Muscle of leg (tissue), 11 donors: ENCODE measurements around the gene CHN1. TPM values are rescaled to one million over a fixed set of nuclear protein-coding genes. Genes with fewer than 3 reads are reported as not detected.

ENCODE experiments used
- DNase-seq: peaks from one replicate; pipeline ENCODE4 v3.0.0; 2013
- H3K27ac ChIP-seq: one replicate; pipeline ENCODE4 v1.5.1; 2013; ENCODE audit warnings: mild to moderate bottlenecking, low read length, control low read depth
- H3K27me3 ChIP-seq: one replicate; pipeline ENCODE4 v1.6.1; 2013; ENCODE audit warnings: low read length; ENCODE audit not compliant: control insufficient read depth, insufficient read depth
- H3K36me3 ChIP-seq: one replicate; pipeline ENCODE4 v1.6.1; 2013; ENCODE audit warnings: low read length; ENCODE audit not compliant: control insufficient read depth, insufficient read depth
- H3K4me1 ChIP-seq: one replicate; pipeline ENCODE4 v1.6.1; 2013; ENCODE audit warnings: low read length; ENCODE audit not compliant: control insufficient read depth, insufficient read depth
- H3K4me3 ChIP-seq: one replicate; pipeline ENCODE4 v1.5.1; 2013; ENCODE audit warnings: low read length, control low read depth
- H3K9me3 ChIP-seq: replicated peaks from 2 replicates; pipeline ENCODE4 v1.6.1; 2013; ENCODE audit warnings: low read depth, low read length; ENCODE audit not compliant: control insufficient read depth
- WGBS: methylation state at CpG from one replicate; pipeline ENCODE4 v1.1.5; 2013; ENCODE audit warnings: missing lambda C conversion rate; ENCODE audit not compliant: insufficient coverage; 5-methylcytosine and 5-hydroxymethylcytosine counted together
- polyA plus RNA-seq, 8 donors: library from polyadenylated mRNA; unstranded; fragments of 120-200 nt; gene quantifications; one replicate each; pipeline versions ENCODE4 v1.2.1 to v1.2.3, GENCODE V29; 2013; ENCODE audit warnings: inconsistent platforms in 1 of 8, low replicate concordance in 1 of 8; ENCODE audit not compliant: insufficient read length in 8 of 8, insufficient read depth in 1 of 8
- total RNA-seq: library from RNA; stranded (reverse); fragments of 120-200 nt; gene quantifications from one replicate; pipeline ENCODE4 v1.2.4, GENCODE V29; 2013

The CHN1 gene
- total and polyA plus RNA-seq, 9 donors: 10.9 to 19.5 (median 12.2) TPM

- WGBS: 60% methylated on average over 1 of the region's 3 CpGs
- no peak for DNase-seq
- Histone ChIP-seq H3K27ac (no peak overlapping the region), H3K4me1 (no peaks in the 10 kb centered on the region), H3K9me3 (no peaks in the 10 kb centered on the region), H3K36me3 (no peaks in the 10 kb centered on the region), H3K4me3 (no peak overlapping the region), H3K27me3 (no peaks in the 10 kb centered on the region)
These were observed 148.7 kb downstream of the CHN1 start for GRCh38 chr2:174856447-174856846.

DNA sequence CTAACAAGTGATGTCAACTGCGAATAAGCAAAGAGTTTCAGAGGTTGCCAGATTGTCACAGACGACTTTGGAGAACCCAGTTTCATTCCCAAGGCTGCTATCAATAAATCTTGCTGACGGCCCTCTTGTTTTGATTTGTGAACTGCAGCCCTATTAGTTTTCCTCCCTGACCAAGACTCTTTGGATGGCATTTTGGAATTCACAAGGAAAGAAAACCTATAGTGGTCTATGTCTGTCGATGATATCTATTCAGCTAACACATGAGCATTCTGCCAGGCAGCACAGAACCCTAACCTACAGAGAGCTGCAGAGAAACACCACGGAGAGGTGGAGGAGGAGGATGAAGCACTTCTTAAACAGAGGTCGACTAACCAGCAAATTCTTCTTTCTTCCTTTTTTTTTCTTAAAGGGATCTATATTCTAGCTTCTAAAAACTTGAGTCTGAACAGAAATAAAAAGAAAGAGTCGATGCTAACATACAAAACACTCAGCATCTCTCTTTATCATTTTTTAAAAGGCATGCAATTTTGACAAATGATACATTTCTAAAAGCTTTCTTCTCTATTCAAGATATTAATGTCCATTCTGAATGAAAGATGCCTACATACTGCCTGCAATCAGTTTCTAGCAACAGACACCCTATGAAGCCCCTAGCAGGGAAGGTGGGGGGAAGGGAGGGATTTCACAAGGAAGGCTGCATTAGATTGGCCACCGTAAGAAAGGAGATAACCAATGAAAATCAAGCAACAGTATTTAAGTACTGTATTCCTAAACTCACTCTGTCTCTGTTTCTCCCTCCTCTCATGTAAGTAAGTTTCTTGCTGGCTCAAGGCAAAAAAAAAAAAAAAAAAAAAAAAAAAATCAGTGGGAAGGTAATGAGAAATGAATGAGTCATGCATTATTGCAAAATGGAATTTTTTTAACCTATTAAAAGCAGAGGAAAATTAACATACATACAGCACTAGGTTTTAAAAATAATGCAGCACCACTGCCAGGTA is 157.9 kb downstream of the CHN1 start:
- DNase-seq: peak; percentile 94
- 8% methylated on average over 2 of the region's 8 CpGs for WGBS
- Histone ChIP-seq H3K4me3 (peak overlapping the region; percentile 36), H3K27ac (peak overlapping the region; percentile 72), H3K27me3 (no peaks in the 10 kb centered on the region), H3K36me3 (no peaks in the 10 kb centered on the region), H3K4me1 (peaks cover 2% of the 10 kb centered on the region), H3K9me3 (no peaks in the 10 kb centered on the region)

DNA sequence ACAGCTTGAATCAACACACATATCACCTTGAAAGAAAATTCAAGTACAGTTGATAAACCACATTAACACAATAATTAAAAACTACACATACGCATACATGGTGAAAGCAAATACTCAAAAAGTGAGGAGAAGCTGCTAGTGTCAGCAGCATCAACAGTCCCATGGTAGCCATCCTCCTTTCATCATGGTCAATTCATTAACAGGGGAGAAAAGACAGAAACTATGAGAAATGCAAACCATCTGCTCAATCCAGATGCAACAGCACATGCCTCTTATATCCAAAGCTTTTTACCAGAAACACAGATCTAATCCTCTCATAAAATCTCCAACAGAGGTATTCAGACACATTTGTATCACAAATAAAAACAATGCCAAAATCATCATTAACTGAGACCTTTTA is 159.0 kb downstream of the CHN1 start:
- no CpG with 5 or more reads among the region's 1 CpG for WGBS
- Histone ChIP-seq H3K9me3 (no peaks in the 10 kb centered on the region), H3K4me1 (peaks cover 2% of the 10 kb centered on the region), H3K27me3 (no peaks in the 10 kb centered on the region), H3K36me3 (no peaks in the 10 kb centered on the region), H3K4me3 (peak overlapping the region; percentile 36), H3K27ac (peak overlapping the region; percentile 25)
- peak; percentile 44 for DNase-seq

DNA sequence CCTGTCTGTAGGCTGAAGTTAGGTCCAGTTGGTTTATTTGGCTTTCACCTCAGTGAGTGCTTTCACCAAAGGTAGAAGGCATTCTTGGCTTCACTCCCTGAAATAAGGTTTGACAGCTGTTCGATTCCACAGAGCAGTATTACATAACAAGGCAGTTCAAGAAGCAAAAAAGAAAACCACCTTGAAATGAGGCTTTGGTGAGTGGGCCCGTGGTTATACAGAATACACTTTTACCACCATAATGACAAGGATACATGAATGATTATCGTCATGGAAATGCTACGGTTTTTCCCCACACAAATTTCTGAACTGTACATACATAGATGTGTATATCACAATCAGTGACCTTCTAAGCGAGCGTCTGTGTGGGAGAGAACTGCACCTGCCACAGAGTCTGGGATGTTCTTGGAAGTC is 160.9 kb downstream of the CHN1 start:
- no peak for DNase-seq
- H3K36me3 ChIP-seq: no peaks in the 10 kb centered on the region
- no CpG with 5 or more reads among the region's 6 CpGs for WGBS
- H3K27me3 ChIP-seq: no peaks in the 10 kb centered on the region
- no peaks in the 10 kb centered on the region for H3K9me3 ChIP-seq
- no peak overlapping the region for H3K27ac ChIP-seq
- H3K4me3 ChIP-seq: no peak overlapping the region
- peaks cover 6% of the 10 kb centered on the region for H3K4me1 ChIP-seq

- H3K9me3 ChIP-seq: no peaks in the 10 kb centered on the region
- no peak overlapping the region for H3K27ac ChIP-seq
- H3K4me1 ChIP-seq: peaks cover 6% of the 10 kb centered on the region
- no peaks in the 10 kb centered on the region for H3K36me3 ChIP-seq
- DNase-seq: no peak
- no CpG with 5 or more reads among the region's 4 CpGs for WGBS
- no peaks in the 10 kb centered on the region for H3K27me3 ChIP-seq
- no peak overlapping the region for H3K4me3 ChIP-seq
These were observed 162.7 kb downstream of the CHN1 start for GRCh38 chr2:174842496-174842895.

DNA sequence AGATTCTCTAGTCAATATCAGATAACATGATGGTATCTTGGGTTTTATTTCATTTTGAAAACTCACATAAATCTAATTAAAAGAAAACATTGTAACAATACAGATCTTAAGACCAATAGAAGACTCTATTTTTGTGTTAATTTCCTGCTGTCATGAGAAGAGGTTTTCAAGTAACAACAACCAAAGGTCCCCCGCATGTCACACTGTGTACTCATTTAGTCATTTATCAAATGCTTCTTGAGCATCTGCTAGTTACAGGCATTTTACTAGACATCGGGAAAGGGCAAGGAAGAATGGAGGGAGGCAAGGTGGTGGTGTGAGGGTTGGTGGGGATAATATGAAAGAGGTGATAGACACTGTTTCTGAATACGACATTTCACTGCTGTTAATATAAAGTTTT is 163.2 kb downstream of the CHN1 start:
- Histone ChIP-seq H3K27me3 (no peaks in the 10 kb centered on the region), H3K36me3 (no peaks in the 10 kb centered on the region), H3K9me3 (no peaks in the 10 kb centered on the region), H3K4me1 (peaks cover 6% of the 10 kb centered on the region), H3K27ac (no peak overlapping the region), H3K4me3 (no peak overlapping the region)
- no peak for DNase-seq
- no CpG with 5 or more reads among the region's 3 CpGs for WGBS

- H3K9me3 ChIP-seq: no peaks in the 10 kb centered on the region
- no peaks in the 10 kb centered on the region for H3K36me3 ChIP-seq
- H3K27ac ChIP-seq: no peak overlapping the region
- WGBS: no CpG with 5 or more reads among the region's 2 CpGs
- peaks cover 8% of the 10 kb centered on the region for H3K4me1 ChIP-seq
- no peaks in the 10 kb centered on the region for H3K27me3 ChIP-seq
- no peak overlapping the region for H3K4me3 ChIP-seq
- no peak for DNase-seq
These were observed 163.8 kb downstream of the CHN1 start for GRCh38 chr2:174841350-174841749.

- no peaks in the 10 kb centered on the region for H3K36me3 ChIP-seq
- DNase-seq: peak; percentile 51
- H3K9me3 ChIP-seq: no peaks in the 10 kb centered on the region
- no peak overlapping the region for H3K4me3 ChIP-seq
- no peaks in the 10 kb centered on the region for H3K27me3 ChIP-seq
- no peak overlapping the region for H3K27ac ChIP-seq
- no CpG with 5 or more reads among the region's 3 CpGs for WGBS
- peaks cover 8% of the 10 kb centered on the region for H3K4me1 ChIP-seq
These were observed 164.7 kb downstream of the CHN1 start for GRCh38 chr2:174840436-174840835.

GRCh38 chr2:174839662-174840061 is 165.5 kb downstream of the CHN1 start:
- Histone ChIP-seq H3K4me1 (peaks cover 8% of the 10 kb centered on the region), H3K27ac (no peak overlapping the region), H3K36me3 (no peaks in the 10 kb centered on the region), H3K27me3 (no peaks in the 10 kb centered on the region), H3K9me3 (no peaks in the 10 kb centered on the region), H3K4me3 (no peak overlapping the region)
- no peak for DNase-seq
- WGBS: 100% methylated on average over 1 of the region's 3 CpGs

DNA sequence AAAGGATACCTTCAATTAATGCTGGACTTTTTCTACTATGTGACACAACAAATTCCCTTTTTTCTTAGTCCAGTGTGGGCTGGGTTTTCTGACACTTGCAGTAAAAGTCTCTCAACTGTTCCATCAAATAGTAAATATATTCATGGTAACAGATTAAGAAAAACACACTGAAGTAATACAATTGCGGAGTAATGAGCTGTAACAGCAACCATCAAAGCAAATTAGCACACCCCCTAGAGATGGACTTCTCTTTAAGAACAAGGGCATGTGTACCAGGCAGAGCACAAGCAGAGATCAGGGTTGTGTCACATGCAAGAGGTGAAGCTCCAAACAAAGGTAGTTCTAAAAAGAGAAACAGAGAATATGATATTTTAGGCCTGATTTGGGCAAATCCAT is 168.2 kb downstream of the CHN1 start:
- Histone ChIP-seq H3K27ac (no peak overlapping the region), H3K4me1 (peaks cover 6% of the 10 kb centered on the region), H3K4me3 (no peak overlapping the region), H3K9me3 (no peaks in the 10 kb centered on the region), H3K27me3 (no peaks in the 10 kb centered on the region), H3K36me3 (no peaks in the 10 kb centered on the region)
- DNase-seq: no peak
- no CpG with 5 or more reads among the region's 1 CpG for WGBS
